Activated naive CD4-positive, alpha-beta T cell treated with Interleukin-2 at 50 U/mL for 16 hours (primary cell): ENCODE results near the gene SERTAD3.
A peak's percentile ranks its signal among the peaks of the same experiment; 100 is the strongest.
"Not testable (repeated sequence)": the region's sequence is repeated elsewhere in the genome, so short reads cannot be mapped to it uniquely, and the experiment has no call there.

Source experiments
- DNase-seq: peaks from one replicate; pipeline ENCODE4 v3.0.0-alpha.2; 2020

The SERTAD3 gene

DNA sequence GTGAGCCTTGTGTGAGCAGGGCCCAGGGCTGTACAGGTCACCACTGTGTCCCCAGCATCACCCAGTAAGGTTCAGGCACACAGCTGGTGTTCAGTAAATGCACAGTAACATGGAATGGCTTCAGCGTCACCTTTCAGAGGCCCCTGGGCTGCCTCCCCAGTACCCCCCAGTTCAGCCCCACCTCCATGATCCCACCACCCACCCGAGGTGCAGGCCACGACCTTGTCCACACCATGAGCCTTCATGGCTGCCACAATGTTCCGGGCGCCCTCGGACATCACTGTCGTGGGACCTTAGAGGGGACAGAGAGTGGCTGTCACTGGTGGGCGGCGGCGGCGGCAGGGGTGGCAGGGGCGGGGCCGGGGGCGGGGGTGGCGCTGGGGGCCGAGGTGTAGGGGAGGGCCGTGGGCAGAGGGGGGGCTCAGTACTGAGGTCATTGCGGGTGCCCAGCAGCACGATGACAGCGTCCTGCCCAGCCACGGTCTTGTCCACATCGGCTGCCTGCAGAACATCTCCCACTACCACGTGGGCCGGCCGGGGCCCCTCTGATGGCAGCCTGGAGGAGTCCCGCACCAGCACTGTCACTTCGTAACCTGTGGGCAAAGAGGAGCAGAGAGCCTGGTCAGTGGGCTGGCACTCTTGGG is 13.9 kb upstream of the SERTAD3 start:
- no peak for DNase-seq

DNA sequence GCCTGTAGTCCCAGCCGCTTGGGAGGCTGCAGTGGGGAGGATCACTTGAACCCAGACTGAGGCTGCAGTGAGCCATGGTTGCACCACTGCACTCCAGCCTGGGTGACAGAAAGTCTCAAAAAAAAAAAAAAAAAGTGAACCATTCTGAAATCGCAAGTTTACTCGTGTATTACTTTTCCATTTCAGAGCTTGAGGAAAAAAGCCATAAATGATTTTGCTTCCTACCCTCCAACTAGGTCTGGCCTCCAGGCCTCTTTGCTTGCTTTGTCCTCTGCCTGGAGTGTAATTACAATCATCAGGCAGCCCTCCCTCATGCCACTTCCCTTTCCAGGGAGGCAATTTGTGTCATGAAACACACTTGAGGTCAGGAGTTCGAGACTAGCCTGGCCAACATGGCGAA is 12.9 kb upstream of the SERTAD3 start:
- no peak for DNase-seq

GRCh38 chr19:40453943-40454342 is 9.8 kb upstream of the SERTAD3 start:
- not testable (repeated sequence) for DNase-seq

- no peak for DNase-seq
Measured at GRCh38 chr19:40453151-40453735, 9.1 kb upstream of the SERTAD3 start.

- DNase-seq = no peak
Measured at GRCh38 chr19:40452016-40452415, 7.9 kb upstream of the SERTAD3 start.

GRCh38 chr19:40450664-40451063 is 6.5 kb upstream of the SERTAD3 start:
- DNase-seq = no peak

- DNase-seq = no peak
Measured at GRCh38 chr19:40449506-40449905, 5.4 kb upstream of the SERTAD3 start.

GRCh38 chr19:40446263-40446784 is 2.2 kb upstream of the SERTAD3 start:
- no peak for DNase-seq

- no peak for DNase-seq
Measured at GRCh38 chr19:40445780-40446262, 1.7 kb upstream of the SERTAD3 start.

- DNase-seq = no peak
Measured at GRCh38 chr19:40444825-40445312, 734 bp upstream of the SERTAD3 start.

DNA sequence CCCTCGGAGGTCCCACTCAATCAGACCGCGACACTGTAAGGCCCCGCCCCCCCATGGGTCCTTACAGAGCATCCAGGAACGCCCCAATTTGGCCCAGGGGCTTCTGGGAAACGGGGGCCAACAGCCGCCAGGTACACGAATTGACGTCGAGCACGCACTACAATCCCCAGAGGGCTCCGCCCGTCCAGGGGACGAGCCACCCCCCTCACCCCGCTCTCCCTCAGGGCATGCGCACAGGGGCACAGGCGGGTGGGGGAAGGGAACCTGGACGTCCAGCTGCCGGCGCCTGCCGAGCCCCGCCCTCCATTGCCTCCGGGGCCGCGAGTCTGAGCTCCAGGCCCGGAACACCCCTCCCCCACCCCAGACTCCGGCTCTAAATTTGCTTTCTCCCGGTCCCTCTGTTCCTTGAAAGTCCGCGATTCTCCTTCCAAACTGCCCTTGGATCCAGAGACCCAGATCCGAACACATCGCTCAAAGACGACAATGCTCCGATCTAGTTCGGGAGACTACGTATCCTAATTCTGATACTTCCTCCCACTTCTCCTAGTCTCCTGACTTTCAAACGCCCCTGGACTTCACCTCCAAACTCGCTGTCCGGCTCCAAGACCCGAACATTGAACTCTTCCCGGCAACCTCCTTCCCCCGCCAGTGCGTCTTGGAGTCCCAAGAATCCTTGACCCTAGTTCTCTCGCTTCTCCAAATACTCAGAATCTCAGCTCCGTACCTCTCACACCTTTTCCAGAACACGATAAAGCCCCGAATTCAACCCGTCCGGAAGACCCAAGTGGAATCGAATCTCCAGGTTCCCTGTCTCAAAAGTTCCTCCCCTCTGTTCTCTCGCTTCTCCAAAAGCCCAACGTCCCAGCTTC is 770 bp downstream of the SERTAD3 start:
- peak; percentile 99 for DNase-seq

DNA sequence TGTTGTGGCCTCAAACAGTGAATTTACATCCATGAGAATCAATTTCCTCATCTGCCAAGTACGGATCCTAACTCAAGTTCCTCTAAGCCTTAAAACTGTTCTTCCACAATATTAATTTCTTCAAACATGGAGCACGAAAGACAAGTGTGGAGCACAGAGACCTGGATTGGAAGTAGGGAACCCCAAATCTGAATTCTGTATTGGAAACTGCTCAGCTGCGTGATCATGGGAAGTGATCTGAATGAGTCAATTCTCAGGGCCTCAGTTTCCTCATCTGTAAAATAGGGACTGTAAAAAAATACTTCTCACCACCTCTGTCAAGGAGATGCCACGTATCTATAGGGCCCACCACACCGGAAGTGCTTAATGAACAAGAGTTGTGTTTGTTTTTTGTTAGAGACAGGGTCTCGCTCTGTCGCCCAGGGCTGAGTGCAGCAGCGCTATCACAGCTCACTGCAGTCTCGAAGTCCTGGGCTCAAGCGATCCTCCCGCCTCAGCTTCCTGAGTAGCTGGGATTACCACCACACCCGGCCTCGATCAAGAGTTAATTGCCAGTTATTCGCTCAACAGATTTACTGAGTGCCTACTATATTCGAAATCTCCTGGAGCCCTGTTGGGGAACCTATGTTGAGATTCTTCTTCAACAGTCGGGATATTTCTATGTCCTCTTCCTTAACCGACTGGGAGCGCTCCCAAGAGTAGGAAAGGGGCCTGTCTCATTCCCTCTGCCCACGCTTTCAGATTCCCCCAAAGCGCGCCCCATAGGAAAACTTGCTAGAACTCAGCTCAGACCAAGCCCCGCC is 1.6 kb downstream of the SERTAD3 start:
- DNase-seq = peak; percentile 12

GRCh38 chr19:40441719-40442253 is 2.3 kb downstream of the SERTAD3 start:
- DNase-seq = no peak

- DNase-seq = no peak
Measured at GRCh38 chr19:40438284-40438683, 5.9 kb downstream of the SERTAD3 start.

- peak; percentile 55 for DNase-seq
Measured at GRCh38 chr19:40433391-40434216, 10.5 kb downstream of the SERTAD3 start.

- DNase-seq = not testable (repeated sequence)
Measured at GRCh38 chr19:40432760-40433159, 11.4 kb downstream of the SERTAD3 start.

DNA sequence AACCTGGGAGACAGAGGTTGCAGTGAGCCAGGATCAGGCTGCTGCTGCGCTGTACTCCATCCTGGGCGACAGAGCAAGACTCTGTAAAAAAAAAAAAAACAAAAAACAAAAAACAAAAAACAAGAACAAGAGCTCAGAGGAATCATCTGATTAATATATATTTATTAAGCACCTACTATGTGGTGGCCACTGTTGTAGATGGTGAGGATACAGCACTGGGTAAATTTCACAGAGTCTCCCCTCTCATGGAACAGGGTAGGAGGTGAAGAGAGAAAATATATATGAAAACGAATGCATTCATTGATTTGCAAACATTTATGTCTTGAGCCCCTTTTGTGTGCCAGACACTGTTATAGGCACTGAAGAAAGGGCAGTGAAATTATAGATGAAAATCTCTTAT is 12.4 kb downstream of the SERTAD3 start:
- no peak for DNase-seq

GRCh38 chr19:40430242-40430641 is 13.9 kb downstream of the SERTAD3 start:
- not testable (repeated sequence) for DNase-seq

GRCh38 chr19:40428197-40428596 is 15.9 kb downstream of the SERTAD3 start:
- not testable (repeated sequence) for DNase-seq

GRCh38 chr19:40425450-40426287 is 18.5 kb downstream of the SERTAD3 start, which contains the start of gene SERTAD1:
SERTAD1 (minus strand) TSS chr19:40425992; CDS start chr19:40423546, 2,446 bp downstream.
- peak; percentile 100 for DNase-seq
